ENCODE results near the gene PRKCI.

DNA sequence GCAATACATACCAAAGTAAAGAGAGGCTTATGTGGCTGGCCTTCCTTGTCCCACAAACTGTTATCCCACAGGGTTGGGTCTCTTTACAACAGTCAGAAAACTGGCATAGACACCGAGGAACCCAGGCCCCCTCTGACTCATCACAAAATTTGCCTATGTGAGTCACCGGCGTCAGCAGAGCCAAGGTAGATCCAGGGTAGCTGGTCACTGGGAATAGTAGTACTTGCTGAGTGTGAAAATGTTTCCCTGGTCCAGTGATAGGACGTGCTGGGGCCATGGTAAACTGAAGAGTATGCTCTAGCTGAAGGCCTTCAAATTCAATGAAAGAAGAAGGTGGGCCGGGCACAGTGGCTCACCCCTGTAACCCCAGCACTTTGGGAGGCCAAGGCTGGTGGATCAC lies 108.1 kb downstream of the PRKCI start:
- TF ChIP-seq, protein P1, sequence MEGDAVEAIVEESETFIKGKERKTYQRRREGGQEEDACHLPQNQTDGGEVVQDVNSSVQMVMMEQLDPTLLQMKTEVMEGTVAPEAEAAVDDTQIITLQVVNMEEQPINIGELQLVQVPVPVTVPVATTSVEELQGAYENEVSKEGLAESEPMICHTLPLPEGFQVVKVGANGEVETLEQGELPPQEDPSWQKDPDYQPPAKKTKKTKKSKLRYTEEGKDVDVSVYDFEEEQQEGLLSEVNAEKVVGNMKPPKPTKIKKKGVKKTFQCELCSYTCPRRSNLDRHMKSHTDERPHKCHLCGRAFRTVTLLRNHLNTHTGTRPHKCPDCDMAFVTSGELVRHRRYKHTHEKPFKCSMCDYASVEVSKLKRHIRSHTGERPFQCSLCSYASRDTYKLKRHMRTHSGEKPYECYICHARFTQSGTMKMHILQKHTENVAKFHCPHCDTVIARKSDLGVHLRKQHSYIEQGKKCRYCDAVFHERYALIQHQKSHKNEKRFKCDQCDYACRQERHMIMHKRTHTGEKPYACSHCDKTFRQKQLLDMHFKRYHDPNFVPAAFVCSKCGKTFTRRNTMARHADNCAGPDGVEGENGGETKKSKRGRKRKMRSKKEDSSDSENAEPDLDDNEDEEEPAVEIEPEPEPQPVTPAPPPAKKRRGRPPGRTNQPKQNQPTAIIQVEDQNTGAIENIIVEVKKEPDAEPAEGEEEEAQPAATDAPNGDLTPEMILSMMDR (IDR thresholded peaks at IDR 0.05) = no peak
- no peak for TF ChIP-seq POLR2A (IDR thresholded peaks at IDR 0.05)
